SIG-M5 treated with dmso at 0.1 percent for 504 hours (cell line): ENCODE measurements around the gene DTNB.

Experiments
- DNase-seq: peaks from one replicate; lab custom pipeline; 2025; ENCODE audit not compliant: unreplicated experiment; lab: John Stamatoyannopoulos, UW

The DTNB gene

GRCh38 chr2:25375371-25375988 lies 297.9 kb downstream of the DTNB start:
- DNase-seq, result no peak

DNA sequence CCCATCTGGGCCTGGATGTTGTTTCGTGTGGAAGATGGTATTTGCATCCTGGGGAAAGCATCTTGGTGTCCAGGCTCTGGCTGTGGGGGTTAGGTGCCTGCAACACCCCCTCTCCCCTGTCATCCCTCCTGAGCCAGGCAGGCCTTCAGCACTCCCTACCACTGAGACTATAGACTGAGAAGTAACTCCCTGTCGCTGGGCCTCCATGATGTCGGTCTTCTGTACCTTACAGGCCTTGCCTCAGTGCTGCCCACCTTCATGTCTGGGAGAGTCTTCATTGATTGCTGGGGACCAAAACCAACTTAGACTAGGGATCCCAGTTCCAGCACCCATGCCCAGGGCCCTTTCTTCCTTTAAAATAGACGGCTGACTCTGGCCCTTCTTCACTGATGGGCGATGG lies 298.6 kb downstream of the DTNB start:
- DNase-seq, result no peak

- DNase-seq, result no peak
These were observed 299.0 kb downstream of the DTNB start for GRCh38 chr2:25374411-25374810.

- DNase-seq, result no peak
These were observed 300.0 kb downstream of the DTNB start for GRCh38 chr2:25373269-25373981.

DNA sequence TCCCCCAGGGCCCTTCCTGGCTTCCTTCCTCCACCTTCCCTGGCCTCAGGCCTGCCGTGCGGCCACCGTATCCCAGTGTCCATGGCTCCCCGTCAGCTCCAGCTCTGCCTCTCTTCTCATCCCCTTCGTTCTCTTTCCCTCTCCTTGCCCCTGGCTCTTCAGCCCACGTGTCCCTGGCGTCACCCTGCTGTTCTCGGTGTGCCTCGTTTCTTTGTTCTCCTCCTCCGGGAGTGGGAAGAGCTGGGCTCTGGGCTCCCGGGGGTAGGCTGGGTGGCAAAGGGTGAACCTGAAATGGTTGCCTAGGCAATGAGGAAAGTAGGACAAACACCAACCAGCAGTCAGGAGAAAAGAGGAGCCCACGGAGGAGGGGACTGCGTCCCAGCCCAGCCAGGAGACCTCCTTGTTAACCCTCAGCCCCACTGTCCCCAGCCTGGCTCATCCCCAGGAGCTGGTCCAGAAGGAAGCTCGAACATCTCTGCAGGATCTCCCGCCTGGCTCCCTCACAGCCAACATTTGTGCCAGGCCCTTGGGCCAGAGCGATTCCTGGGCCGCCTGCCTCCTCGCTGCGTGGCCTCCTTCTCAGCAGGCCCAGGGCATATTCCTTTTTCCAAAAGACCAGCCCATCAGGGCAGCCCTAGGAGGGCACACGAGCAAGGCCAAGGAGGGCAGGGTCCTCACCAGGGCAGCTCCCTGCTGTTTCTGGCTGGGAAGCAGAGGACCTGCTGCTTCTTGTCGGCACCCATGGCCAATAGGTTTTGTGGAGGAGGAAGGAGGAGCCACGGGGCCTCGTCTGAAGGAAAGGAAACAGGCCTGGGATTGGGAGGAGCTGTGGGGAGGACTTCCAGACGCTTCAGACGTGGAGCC lies 300.7 kb downstream of the DTNB start:
- no peak for DNase-seq

DNA sequence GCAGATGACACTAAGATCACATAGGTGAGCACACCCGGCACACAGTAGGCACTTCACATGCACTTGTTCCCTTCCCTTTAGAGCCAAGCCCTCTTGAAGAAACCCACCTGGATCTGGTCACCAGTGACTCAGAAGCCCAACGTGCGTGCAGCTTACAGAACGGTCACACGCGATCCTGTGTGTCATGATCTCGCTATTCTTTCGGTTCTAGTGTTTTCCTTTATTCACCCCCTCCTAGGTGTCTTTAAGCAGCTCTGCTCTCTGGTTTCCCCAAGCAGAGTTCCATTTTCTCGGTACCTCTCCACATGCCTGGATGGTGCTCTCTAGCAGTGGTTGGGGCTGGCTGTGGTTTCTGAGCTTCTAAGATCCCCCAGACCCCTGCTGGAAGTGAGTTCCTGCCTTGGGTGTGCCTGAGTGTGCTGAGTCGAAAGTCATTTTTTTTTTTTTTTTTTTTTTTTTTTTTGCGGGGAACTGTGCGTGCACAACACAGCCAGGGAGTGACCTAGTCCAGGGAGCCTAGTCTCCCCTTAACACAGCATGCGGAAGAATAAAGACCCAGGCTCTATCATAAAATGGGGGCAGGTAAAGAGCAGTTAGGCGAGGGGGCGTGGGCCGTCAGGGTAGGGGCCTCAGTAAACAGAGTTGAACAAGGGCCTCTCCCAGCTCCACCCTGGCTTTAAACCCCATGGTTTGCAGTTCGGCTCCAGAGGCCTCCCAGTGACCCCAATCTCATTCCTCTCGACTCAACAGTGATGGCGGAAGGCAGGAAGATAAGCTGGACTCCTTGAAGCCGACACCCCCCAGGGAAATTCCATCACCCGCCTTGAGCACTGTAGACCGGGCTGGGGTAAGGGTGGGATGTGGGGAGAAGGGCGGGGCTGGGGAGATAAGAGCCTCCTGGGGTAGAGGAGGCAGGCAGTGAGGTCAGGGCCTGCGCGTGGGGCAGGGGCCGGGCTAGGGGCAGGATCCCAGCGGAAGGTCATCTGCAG lies 301.8 kb downstream of the DTNB start:
- no peak for DNase-seq

- no peak for DNase-seq
These were observed 303.5 kb downstream of the DTNB start for GRCh38 chr2:25369876-25370275.

DNA sequence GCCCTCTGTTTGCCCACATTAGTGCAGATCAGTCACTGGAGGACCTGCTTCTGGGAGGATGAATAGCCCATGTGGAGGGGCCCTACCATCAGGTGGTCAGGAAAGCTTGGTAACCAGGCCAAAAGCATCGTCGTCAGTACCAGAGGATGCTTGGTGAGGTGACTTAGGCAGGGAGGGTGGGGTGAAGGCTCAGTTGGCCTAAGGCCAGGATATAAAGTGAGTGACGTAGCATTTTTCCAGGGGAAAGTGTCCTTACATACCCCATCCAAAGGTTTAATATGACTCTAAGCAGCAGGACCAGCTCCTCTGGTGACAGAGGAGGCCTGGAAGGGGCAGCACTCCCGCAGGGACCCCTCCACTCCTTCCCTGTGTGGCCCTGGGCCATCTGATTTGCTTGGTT lies 303.9 kb downstream of the DTNB start:
- no peak for DNase-seq

- no peak for DNase-seq
These were observed 304.7 kb downstream of the DTNB start for GRCh38 chr2:25368660-25369059.

- no peak for DNase-seq
These were observed 306.1 kb downstream of the DTNB start for GRCh38 chr2:25367296-25367695.

- DNase-seq, result no peak
These were observed 306.7 kb downstream of the DTNB start for GRCh38 chr2:25366629-25367028.

- DNase-seq, result no peak
These were observed 308.1 kb downstream of the DTNB start for GRCh38 chr2:25365241-25365640.

DNA sequence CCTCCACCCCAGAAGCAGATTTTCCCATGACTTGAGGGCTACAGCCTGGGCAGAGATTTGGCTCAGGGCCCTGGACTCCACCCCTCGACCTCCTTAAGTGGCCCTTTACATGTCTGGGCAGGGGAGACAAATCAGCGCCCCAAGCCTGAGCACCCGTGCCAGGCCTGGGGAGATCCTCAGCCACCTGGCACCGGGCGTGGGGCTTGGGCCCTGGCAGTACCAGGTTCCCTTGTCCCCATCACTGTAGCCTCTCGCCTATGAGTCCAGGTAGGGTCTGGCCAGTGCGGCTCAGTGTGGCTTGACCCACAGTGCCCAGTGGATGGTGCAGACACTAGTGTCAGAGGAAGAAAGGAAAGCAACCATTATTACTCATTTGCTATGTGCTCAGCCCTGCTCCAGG lies 309.6 kb downstream of the DTNB start:
- DNase-seq, result no peak

- DNase-seq, result peak; percentile 89
These were observed 310.8 kb downstream of the DTNB start for GRCh38 chr2:25362434-25363145.

- DNase-seq, result peak; percentile 96
These were observed 311.3 kb downstream of the DTNB start for GRCh38 chr2:25362049-25362433.

DNA sequence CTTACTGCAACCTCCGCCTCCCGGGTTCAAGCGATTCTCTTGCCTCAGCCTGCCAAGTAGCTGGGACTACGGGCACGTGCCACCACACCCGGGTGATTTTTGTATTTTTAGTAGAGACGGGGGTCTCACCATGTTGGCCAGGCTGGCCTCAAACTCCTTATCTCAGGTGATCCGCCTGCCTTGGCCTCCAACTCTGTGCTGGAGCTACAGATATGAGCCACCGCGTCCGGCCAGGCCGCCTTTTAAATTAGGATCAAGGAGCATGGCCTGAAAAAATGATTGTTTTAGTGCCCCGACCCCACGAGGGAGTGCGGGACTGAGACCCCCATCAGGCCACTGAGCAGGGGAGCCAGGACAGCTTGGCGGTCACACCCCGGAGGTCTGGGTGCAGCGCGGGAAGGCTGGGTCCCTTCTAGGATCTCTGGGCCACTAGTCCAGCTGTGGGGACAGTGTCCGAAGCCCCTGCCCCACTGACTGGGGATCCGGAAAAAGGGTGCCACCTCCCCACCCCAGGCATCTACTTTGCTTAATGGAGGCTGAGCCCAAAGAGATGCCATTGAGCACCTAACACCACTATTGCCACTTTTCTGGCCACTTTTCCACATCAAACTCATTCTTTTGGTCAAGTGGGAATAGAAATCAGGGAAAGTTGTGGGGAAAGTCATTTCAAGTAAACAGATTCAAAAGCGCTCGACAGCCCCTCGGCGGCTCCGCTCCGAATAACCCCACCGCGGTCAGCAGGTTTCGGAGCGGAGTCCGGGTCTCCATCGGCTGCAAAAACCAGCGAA lies 311.9 kb downstream of the DTNB start:
- no peak for DNase-seq

GRCh38 chr2:25358836-25359235 lies 314.5 kb downstream of the DTNB start:
- no peak for DNase-seq

DNA sequence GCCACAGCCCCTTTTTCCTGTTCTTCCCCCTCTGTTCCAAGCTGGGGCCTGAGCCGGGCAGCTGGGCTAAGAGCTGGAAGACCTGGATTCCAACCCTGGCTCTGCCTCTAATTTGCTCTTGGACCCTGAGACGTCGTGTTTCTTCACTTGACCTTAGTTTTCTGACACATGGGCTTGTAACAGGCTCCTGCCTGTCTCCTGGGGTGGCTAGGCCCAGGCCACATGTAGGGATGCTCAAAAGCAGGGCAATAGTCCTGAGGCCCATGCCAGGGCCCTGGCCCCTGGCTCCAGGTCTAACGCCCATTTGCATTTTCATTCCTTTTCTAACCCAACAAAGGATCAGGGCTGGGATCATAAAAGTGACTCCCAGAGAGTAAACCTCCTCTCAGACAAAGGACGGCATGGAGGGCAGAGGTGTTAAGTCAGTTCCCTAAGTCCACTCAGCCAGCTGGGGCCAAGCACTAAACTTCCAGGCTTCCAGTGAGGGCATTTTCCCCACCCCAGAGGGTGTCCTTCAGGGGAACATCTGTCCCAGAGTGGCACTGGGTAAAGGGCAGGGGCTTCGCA lies 315.0 kb downstream of the DTNB start:
- DNase-seq, result no peak

- DNase-seq, result no peak
These were observed 317.3 kb downstream of the DTNB start for GRCh38 chr2:25356088-25356487.
